Glutamatergic neuron (in vitro differentiated cells): ENCODE data around the gene ZFAND3. TPM values are rescaled to one million over a fixed set of nuclear protein-coding genes. Genes with fewer than 3 reads are reported as not detected.

Source experiments
- DNase-seq: peaks from one replicate; pipeline ENCODE4 v3.0.0; 2022
- H3K27ac Mint-ChIP-seq: one replicate; pipeline ENCODE4 v1.8.0; 2020; ENCODE audit warnings: mild to moderate bottlenecking, mixed read lengths, inconsistent platforms; ENCODE audit not compliant: unreplicated experiment
- H3K27me3 Mint-ChIP-seq: one replicate; pipeline ENCODE4 v1.8.0; 2020; ENCODE audit warnings: mild to moderate bottlenecking, moderate library complexity, mixed read lengths, inconsistent platforms; ENCODE audit not compliant: unreplicated experiment
- H3K36me3 Mint-ChIP-seq: one replicate; pipeline ENCODE4 v1.8.0; 2020; ENCODE audit warnings: mild to moderate bottlenecking, mixed read lengths, inconsistent platforms; ENCODE audit not compliant: unreplicated experiment
- H3K4me1 Mint-ChIP-seq: one replicate; pipeline ENCODE4 v1.8.0; 2020; ENCODE audit warnings: mild to moderate bottlenecking, low read depth, mixed read lengths, inconsistent platforms; ENCODE audit not compliant: unreplicated experiment
- H3K4me3 Mint-ChIP-seq: one replicate; pipeline ENCODE4 v1.8.0; 2020; ENCODE audit warnings: mild to moderate bottlenecking, mixed read lengths, inconsistent platforms; ENCODE audit not compliant: unreplicated experiment
- H3K9me3 Mint-ChIP-seq: one replicate; pipeline ENCODE4 v1.8.0; 2020; ENCODE audit warnings: mild to moderate bottlenecking, moderate library complexity, mixed read lengths, inconsistent platforms; ENCODE audit not compliant: unreplicated experiment
- CTCF ChIP-seq: fragments of 200-600 bp; sonication (generic); IDR thresholded peaks from one replicate; pipeline ENCODE4 v1.5.0; 2021; ENCODE audit not compliant: partially characterized antibody, unreplicated experiment
- total RNA-seq: library from RNA; stranded (reverse); fragmentation: NEBNext Ultra II Directional; extraction: Animal tissue kit (Norgen Biotek cat#: 25700); gene quantifications from one replicate; pipeline ENCODE4 v1.2.1, GENCODE V29; 2021; ENCODE audit not compliant: unreplicated experiment

ZFAND3 gene
- total RNA-seq, 1 donor from 2014 or later, result 115 TPM

- H3K27ac Mint-ChIP-seq, result no peak overlapping the region
- TF ChIP-seq CTCF, result no peak
- H3K4me1 Mint-ChIP-seq, result no peaks in the 10 kb centered on the region
- no peaks in the 10 kb centered on the region for H3K9me3 Mint-ChIP-seq
- no peak for DNase-seq
- no peaks in the 10 kb centered on the region for H3K27me3 Mint-ChIP-seq
- no peaks in the 10 kb centered on the region for H3K36me3 Mint-ChIP-seq
- no peak overlapping the region for H3K4me3 Mint-ChIP-seq
These were observed 260.8 kb downstream of the ZFAND3 start for GRCh38 chr6:38080360-38080759.

- DNase-seq, result no peak
- TF ChIP-seq CTCF, result no peak
- Mint-ChIP-seq H3K36me3 (no peaks in the 10 kb centered on the region), H3K4me3 (no peak overlapping the region), H3K9me3 (no peaks in the 10 kb centered on the region), H3K4me1 (no peaks in the 10 kb centered on the region), H3K27me3 (no peaks in the 10 kb centered on the region), H3K27ac (no peak overlapping the region)
These were observed 261.4 kb downstream of the ZFAND3 start for GRCh38 chr6:38080889-38081288.

GRCh38 chr6:38085031-38085430, 265.5 kb downstream of the ZFAND3 start:
- Mint-ChIP-seq H3K4me3 (no peak overlapping the region), H3K9me3 (no peaks in the 10 kb centered on the region), H3K4me1 (no peaks in the 10 kb centered on the region), H3K27ac (no peak overlapping the region), H3K36me3 (no peaks in the 10 kb centered on the region), H3K27me3 (no peaks in the 10 kb centered on the region)
- no peak for DNase-seq
- TF ChIP-seq CTCF, result no peak

- Mint-ChIP-seq H3K4me3 (no peak overlapping the region), H3K9me3 (no peaks in the 10 kb centered on the region), H3K27me3 (no peaks in the 10 kb centered on the region), H3K27ac (no peak overlapping the region), H3K4me1 (peaks cover 1% of the 10 kb centered on the region), H3K36me3 (no peaks in the 10 kb centered on the region)
- no peak for TF ChIP-seq CTCF
- no peak for DNase-seq
These were observed 266.8 kb downstream of the ZFAND3 start for GRCh38 chr6:38086346-38086745.

GRCh38 chr6:38088010-38088409, 268.5 kb downstream of the ZFAND3 start:
- no peak for TF ChIP-seq CTCF
- no peak overlapping the region for H3K4me3 Mint-ChIP-seq
- H3K9me3 Mint-ChIP-seq, result no peaks in the 10 kb centered on the region
- no peaks in the 10 kb centered on the region for H3K36me3 Mint-ChIP-seq
- H3K4me1 Mint-ChIP-seq, result peaks cover 5% of the 10 kb centered on the region
- no peak for DNase-seq
- H3K27me3 Mint-ChIP-seq, result no peaks in the 10 kb centered on the region
- no peak overlapping the region for H3K27ac Mint-ChIP-seq
